Thoracic aorta (tissue), 2 donors: Measurements from ENCODE around the gene CASP8. TPM values are rescaled to one million over a fixed set of nuclear protein-coding genes. Genes with fewer than 3 reads are reported as not detected.

Source experiments
- ATAC-seq: fragments of 150-250 bp; one replicate; pipeline ENCODE4 v1.8.0; 2017; ENCODE audit warnings: low read depth; ENCODE audit not compliant: insufficient number of reproducible peaks, low FRiP score
- DNase-seq: peaks from one replicate; pipeline ENCODE4 v3.0.0-alpha.2; 2020; ENCODE audit warnings: low spot score
- H3K27ac ChIP-seq, 2 donors: fragments of 200-600 bp; sonication (generic); 1 replicate in 1 of 2; 2 replicates in 1 of 2; pipeline ENCODE4 v1.5.1; 2016; ENCODE audit warnings: mild to moderate bottlenecking in 2 of 2, moderate library complexity in 2 of 2
- H3K27me3 ChIP-seq: fragments of 200-600 bp; sonication (generic); replicated peaks from 2 replicates; pipeline ENCODE4 v1.6.0; 2016; ENCODE audit warnings: mild to moderate bottlenecking; ENCODE audit not compliant: insufficient read depth
- H3K36me3 ChIP-seq: fragments of 200-600 bp; sonication (generic); one replicate; pipeline ENCODE4 v1.5.1; 2016
- H3K4me1 ChIP-seq, 2 donors: fragments of 200-600 bp; sonication (generic); 1 replicate in 1 of 2; 2 replicates in 1 of 2; pipeline versions ENCODE4 v1.5.1 to v1.6.0; 2016; ENCODE audit warnings: low read depth in 2 of 2, mild to moderate bottlenecking in 1 of 2; ENCODE audit not compliant: control insufficient read depth in 1 of 2
- H3K4me3 ChIP-seq: fragments of 200-600 bp; sonication (generic); 2 replicates; pipeline ENCODE4 v1.5.1; 2016; ENCODE audit warnings: mild to moderate bottlenecking
- H3K9me3 ChIP-seq: fragments of 200-600 bp; sonication (generic); 2 replicates; pipeline ENCODE4 v1.5.1; 2016
- CTCF ChIP-seq: fragments of 200-600 bp; sonication (generic); IDR thresholded peaks from one replicate; pipeline ENCODE4 v1.5.1; 2019; ENCODE audit warnings: antibody characterized with exemption
- total RNA-seq, 2 donors: library from RNA; depleted of rRNA; stranded (reverse); fragments of >200 nt; gene quantifications; one replicate each; pipeline versions ENCODE4 v1.1.0 to v1.2.3, GENCODE V29; 2016

The CASP8 gene
- total RNA-seq, 2 donors from 2014 or later: 11.5 to 14.6 TPM

GRCh38 chr2:201220102-201220570, 40.2 kb upstream of the CASP8 start:
- H3K4me1 ChIP-seq: no peaks in the 10 kb centered on the region
- TF ChIP-seq CTCF: no peak
- ATAC-seq (no peak), DNase-seq (no peak)
- H3K27ac ChIP-seq: no peak overlapping the region
- no peaks in the 10 kb centered on the region for H3K9me3 ChIP-seq
- H3K4me3 ChIP-seq: no peak overlapping the region
- no peaks in the 10 kb centered on the region for H3K36me3 ChIP-seq
- no peaks in the 10 kb centered on the region for H3K27me3 ChIP-seq

GRCh38 chr2:201223089-201224073, 37.0 kb upstream of the CASP8 start:
- no peaks in the 10 kb centered on the region for H3K27me3 ChIP-seq
- no peaks in the 10 kb centered on the region for H3K36me3 ChIP-seq
- no peak overlapping the region for H3K4me3 ChIP-seq
- TF ChIP-seq CTCF: no peak
- DNase-seq (no peak), ATAC-seq (no peak)
- H3K27ac ChIP-seq: no peak overlapping the region
- no peaks in the 10 kb centered on the region for H3K4me1 ChIP-seq
- no peaks in the 10 kb centered on the region for H3K9me3 ChIP-seq

GRCh38 chr2:201228271-201228911, 31.9 kb upstream of the CASP8 start:
- Histone ChIP-seq H3K27me3 (no peaks in the 10 kb centered on the region), H3K4me3 (no peak overlapping the region), H3K4me1 (no peaks in the 10 kb centered on the region), H3K36me3 (no peaks in the 10 kb centered on the region), H3K9me3 (no peaks in the 10 kb centered on the region), H3K27ac (no peak overlapping the region)
- TF ChIP-seq CTCF: no peak
- DNase-seq (no peak), ATAC-seq (no peak)

GRCh38 chr2:201228912-201229290, 31.4 kb upstream of the CASP8 start:
- Histone ChIP-seq H3K27me3 (no peaks in the 10 kb centered on the region), H3K4me3 (no peak overlapping the region), H3K4me1 (no peaks in the 10 kb centered on the region), H3K27ac (no peak overlapping the region), H3K9me3 (no peaks in the 10 kb centered on the region), H3K36me3 (no peaks in the 10 kb centered on the region)
- no peak for TF ChIP-seq CTCF
- DNase-seq (no peak), ATAC-seq (no peak)

GRCh38 chr2:201231781-201232466, 28.4 kb upstream of the CASP8 start:
- peak; percentile 48 for DNase-seq
- Histone ChIP-seq H3K27ac (no peak overlapping the region), H3K36me3 (no peaks in the 10 kb centered on the region), H3K27me3 (no peaks in the 10 kb centered on the region), H3K4me3 (no peak overlapping the region), H3K9me3 (no peaks in the 10 kb centered on the region), H3K4me1 (peaks cover 4 to 10% of the 10 kb centered on the region in 2 donors)
- ATAC-seq: peak; percentile 75
- peak; percentile 67 for TF ChIP-seq CTCF
